HG03135 (cell line): ENCODE results near the gene COL23A1.
"Not testable (repeated sequence)": the region's sequence is repeated elsewhere in the genome, so short reads cannot be mapped to it uniquely, and the experiment has no call there.

Source experiments
- ATAC-seq: cut with Tn5 transposase; IDR thresholded peaks from one replicate; pipeline ENCODE4 v1.9.1; 2021; ENCODE audit warnings: mild to moderate bottlenecking, moderate library complexity; ENCODE audit not compliant: unreplicated experiment

Gene COL23A1

DNA sequence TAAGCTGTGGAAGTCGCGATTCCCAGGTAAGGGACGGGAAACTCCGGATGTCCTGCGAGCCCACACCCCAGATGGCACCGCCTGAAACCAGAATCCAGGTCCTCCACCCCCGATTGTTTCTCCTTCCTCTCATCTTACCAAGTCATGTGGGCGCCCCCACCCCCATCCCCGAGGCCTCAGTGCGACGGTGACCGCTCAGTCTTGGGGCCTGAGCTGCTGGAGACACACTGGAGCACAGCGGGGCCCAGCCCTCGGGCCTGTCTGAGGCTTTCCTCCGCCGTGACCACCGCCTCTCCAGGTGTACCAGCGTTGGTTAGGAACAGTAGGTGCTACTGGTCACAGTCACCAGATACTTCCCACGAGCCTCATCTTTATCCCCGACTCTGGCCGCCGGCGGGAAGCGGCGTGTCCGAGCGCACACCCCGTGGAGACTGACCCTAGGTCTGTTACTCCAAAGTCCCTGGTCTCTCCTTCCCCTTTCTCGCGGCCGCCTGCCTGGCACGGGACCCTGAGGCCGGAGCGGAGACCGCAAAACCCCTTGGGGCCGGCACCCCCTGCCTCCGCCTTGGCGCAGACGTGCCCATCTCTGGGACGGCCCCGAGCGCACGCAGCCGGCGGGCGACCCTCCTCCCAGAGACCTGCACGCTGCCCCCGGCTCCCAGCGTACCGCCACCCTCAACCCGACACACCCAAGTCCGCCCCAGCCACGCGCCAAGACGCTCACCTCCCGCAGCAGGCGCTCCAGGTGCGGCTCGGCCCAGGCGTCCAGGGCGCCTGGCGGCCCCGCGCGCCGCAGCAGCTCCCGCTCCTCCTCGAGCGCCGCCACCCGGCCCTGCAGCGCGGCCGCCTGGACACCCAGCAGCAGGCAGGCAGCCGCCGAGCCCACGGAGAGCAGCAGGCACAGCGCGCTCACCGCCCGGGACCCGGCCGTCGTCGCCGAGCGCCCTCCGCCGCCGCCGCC is 733 bp downstream of the COL23A1 start:
- no peak for ATAC-seq

DNA sequence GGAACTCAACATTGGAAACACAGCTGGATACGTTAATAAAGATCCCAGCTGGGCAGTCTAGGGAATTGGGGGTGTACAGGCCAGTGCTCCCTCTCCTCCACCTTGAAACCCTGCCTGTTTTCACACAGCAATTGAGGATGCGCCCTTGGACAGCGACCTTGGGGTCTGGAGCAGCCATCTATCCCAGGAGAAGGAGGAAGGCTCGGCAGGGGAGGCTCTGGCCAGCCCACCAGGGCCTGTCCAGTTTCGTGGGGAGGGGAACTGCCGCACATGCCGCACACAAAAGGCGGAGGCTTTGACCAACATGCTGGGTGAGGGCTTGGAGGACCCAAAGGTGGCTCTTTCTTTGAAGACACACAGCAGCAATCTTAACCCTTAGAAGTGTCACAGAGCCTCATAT is 1.4 kb downstream of the COL23A1 start:
- ATAC-seq, result no peak

DNA sequence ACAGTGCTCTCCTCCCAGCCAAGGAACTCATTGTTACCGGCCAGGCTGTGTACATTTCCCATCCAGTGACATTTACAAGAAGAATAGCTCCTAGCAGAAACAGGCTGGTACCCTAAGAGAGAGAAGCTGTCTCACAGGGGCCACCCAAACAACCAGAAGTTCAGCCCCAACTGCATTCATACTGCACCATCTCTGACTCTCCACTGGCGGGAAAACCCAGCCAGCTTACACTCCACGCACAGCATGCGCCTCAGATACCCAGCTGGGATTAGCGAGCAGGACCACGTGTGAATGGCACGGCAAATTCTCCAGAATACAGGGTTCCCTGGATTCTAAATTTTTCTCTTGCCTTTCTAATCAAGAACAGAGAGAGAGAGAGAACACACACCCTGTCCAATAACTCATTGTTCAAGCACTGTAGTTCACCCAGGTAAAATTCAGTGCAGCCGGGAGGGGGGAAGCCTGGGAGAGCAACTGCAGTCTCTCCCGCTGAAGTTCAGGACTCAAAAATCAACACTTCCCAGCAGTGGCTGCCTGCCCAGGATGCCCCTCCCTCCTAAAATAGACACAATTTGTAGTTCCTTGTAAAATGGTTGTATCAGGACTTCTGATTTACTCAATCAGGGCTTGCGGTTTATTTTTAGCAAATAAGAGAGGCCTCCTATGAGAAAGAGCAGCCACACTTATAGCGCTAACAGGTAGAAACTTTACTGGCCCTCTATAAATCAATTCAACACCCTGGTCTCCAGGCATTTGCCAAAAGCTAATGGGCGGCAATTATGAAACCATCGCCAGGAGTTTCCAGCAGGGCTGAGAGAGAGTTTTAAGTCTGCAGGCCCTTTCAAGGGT is 2.2 kb downstream of the COL23A1 start:
- ATAC-seq, result no peak

DNA sequence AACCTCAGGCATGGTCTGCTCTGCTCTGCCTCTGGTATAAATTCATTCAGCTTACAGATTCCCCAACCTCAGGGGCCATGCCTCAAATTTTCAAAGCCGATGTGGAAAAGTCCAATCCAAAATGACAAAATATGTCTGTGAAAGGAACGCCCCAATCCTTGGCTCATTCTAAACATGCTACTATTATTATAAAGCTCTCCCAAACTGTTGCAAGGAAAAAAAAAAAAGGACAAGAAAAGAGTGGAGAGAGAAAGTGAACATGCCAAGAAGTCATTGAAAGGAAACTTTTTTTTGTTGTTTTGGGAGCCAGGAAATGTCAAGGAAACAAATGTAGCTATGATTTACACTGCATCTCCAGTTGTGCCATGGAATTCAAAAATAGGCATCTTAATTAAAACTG is 3.8 kb downstream of the COL23A1 start:
- no peak for ATAC-seq

DNA sequence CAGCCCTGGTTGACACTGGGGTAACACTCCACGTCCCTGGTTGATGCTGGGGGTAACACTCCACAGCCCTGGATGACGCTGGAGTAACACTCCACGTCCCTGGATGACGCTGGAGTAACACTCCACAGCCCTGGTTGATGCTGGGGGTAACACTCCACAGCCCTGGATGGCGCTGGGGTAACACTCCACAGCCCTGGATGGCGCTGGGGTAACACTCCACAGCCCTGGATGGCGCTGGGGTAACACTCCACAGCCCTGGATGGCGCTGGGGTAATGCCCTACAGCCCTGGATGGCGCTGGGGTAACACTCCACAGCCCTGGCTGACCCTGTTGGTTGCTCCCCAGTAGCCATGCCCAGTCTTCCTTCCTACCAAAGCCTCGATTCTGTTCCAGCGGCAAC is 4.8 kb downstream of the COL23A1 start:
- not testable (repeated sequence) for ATAC-seq

DNA sequence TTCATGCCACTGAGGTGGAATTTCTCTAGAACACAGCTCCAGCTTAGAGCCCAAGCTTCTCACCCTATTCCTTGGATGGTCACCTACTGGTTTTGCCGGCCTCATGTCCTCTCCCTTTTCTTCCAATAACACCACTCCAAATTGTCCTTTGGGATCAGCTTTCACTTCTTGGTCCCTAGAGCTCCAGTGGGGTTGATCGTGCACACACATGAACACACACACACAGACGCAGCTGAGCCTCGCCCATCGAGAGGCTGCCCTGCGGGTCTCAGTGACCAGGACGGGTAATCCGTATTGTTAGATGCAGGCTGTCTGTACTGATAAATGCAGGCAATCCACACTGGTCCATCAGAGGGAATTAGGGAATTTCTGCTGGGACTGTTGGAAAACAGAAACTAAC is 6.9 kb downstream of the COL23A1 start:
- no peak for ATAC-seq

DNA sequence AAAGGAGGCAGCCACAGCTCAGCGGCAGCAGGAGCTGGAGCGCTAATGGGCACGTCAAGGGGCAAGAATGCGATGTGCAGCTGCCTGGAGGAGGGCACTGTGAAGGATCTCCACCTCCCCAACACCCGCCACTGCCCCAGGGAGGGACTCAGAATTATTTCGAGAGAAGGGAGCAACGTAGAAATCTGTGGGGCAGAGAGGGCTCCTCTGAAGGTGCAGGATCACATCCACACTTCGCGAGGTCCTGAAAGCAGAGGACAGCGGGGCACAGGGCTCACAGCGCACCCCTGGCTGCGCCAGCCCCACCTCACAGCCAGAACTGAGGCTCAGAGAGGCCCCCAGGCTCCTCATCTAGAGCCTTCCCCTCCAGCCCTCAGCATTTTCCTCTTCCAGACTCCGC is 7.9 kb downstream of the COL23A1 start:
- no peak for ATAC-seq

DNA sequence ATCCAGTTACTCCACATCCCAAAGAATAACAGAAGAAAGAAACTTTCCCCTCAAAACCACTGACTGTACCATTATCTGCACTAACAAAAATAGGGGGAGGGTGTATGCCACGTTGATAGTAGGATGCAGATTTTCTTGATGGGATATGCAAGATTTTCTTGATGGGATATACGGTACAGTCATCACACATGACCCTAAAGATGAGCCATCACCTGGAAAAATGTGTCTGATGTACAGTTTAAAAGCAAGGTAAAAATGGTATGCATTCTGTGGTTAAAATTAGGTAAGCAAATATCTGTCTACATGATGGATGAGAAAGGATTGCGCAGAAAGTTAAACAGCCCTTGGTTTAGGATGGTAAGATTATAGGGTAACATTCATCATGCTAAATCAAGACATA is 8.6 kb downstream of the COL23A1 start:
- ATAC-seq, result no peak

DNA sequence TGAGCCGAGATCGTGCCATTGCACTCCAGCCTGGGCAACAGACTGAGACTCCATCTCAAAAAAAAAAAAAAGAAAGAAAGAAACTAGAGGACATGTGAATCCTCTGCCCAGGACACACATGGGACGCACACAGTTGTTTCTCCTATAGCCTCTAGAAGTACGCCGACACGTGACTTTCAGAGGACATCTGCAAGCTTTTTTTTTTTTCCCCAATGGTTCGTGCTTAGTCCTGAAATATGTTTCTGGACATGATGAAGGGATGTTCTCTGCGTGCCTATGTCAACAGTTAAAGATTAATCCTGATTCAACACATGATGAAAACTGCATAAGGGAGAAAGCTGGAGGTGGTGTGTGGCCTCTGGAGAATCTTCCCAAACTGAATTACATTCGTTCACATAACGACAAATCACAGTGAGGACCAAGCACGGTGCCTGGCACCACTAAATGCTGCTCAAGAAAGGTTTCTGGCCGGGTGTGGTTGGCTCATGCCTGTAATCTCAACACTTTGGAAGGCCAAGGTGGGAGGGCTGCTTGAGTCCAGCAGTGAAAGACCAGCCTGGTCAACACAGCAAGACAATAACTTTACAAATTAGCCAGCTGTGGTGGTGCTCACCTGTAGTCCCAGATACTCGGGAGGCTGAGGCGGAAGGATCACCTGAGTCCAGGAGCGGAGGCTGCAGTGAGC is 9.8 kb downstream of the COL23A1 start:
- no peak for ATAC-seq

DNA sequence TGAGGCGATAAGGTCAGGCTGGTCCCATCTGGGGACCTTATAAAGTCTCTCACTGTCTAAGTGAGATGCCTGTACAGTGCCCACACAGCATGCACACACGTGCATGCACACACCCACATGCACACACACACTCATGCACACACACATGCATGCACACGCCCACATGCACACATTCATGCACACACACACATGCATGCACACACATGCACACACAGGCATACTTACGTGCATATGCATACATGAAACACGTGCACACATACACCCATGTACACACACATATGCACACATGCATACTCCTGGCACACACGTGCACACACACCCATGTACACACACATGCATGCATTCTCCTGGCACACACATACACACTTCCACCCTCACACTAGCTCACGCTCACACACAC is 12.2 kb downstream of the COL23A1 start:
- no peak for ATAC-seq

DNA sequence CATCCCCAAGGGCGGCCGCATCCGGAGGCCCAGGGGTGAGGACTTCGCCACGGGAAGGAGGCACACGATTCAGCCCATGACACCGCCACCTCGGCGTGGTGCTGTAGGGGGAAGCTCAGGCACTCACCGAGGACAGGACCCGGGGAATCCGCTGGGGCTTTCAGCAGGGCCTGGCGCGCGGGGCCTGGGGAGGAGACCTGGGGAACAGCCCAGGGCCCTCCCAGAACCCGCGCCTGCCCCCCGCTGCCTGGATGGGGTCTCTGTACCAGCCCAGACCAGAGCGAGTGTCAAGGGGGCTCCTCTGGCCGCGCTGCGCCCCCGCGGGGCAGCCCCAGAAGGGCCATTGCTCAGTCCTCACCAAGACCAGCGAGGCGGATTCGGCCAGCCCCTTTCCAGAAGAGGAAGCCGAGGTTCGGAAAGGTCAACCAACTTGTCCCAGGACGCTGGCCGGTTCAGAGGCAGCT is 12.8 kb downstream of the COL23A1 start:
- ATAC-seq, result no peak

DNA sequence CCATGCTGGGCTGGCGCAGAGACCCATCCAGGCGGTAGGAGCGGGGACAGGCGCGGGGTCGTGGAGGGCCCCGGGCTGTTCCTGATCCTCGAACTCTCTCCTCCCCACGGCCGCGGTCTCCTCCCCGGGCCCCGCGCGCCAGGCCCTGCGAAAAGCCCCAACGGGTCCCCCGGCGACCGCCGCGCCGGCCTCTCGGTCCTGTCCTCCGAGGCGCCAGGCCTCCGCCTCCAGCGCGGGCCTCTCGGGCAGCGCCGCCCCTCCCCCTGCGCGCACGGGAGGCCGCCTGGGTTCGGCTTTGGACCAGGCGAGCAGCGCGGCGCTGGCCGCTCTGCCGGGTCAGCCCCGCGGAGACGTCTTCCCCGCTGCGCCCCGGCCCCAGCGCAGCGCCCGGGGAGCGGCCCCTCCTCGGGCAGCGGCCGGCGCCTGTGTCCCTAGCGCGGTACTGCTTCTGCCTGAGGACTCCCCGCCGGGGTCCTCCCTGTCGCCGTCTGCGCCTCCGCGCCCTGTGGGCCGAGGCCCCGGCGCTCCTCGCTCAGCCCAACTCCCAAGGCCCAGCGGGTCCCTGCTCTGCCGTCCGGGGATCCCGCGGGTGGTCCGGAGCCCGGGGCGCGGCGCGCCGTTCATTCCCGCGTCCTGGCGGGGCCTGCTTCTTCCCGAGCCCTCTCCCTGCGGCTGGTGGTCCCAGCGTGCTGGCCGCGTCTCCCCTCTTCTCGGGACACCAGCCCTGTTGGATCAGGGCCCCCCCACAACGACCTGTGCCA is 13.4 kb downstream of the COL23A1 start:
- ATAC-seq, result no peak

DNA sequence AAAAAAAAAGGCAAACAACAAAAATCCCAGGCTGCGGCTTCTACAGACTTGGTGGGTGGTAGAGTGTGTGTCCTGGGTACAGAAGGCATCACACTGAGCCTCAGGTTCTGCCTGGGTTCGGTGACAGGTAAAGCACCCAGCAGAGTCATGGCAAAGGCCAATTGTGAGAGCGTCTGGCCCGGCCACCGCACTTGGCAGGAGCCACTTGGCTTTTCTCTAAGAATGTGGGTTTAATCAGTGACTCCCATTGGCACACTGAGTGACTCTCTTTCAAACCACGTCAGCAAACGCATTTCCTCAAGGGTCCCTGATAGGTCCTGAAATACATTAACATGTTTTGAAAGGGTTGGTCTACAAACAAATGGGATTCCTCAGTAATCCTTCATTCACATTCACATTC is 17.0 kb downstream of the COL23A1 start:
- no peak for ATAC-seq

DNA sequence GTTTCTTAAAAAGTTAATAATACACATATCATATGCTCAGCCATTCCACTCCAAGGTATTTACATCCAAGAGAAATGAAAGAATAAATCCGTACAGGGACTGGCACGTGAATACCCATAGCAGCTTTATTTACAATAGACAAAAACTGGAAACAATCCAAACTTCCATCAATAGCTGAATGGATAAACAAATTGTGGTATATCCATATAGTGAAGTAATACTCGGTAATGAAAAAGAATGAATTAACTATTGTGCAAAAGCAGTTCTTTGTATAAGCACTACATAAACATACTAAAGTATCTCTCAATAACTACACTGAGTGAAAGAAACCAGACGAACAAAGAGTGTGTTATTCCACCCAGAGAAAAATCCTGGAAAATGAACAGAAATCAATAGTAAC is 17.6 kb downstream of the COL23A1 start:
- no peak for ATAC-seq

DNA sequence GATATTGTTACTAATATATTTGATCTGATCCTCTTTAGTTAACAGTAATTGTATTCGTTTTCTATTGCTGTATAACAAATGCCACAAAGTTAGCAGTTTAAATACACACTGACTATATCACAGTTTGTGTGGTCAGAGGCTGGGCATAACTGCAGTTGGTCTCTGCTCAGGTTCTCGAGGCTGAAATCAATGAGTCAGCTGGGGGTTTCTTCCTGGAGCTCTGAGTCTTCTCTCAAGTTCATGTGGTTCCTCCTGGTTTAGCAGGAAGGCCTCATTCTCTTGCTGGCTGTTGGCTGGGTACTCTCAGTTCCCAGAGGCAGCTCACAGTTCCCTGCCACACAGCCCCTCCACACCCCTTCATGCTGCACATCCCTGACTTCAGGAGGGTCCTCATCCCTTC is 20.7 kb downstream of the COL23A1 start:
- ATAC-seq, result no peak

DNA sequence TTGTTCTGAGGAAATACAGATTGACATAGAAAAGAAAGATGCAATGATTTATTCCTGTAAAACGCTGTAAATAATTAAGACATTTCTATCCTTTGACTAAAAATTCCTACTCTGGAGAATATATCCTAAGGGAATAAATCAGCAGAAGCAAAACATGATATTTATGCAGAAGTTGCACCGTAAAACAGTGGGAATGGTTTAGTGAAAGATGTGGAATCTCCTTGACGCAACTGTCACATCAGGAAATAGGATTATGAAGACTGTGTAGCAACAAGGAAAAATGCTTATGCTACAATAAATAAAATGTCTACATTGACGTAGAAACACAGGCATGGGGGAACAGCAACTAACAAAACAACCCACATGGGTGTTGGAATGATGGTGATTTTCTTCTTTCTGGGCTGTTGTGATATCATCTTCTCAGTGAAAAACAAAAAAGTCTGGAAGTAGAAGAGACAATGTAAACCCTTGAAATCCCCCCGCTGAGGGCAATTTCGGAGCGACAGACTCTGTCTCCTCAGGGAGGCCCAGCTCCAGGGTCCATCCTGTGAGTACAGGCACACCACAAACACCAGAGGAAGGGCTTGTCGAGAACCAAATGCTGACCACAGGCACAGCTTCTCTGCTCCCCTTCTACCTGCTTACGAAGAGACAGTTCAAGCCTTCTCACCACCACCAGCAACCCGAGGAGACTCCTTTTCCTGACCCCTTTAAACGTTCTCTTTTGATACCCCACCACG is 25.2 kb downstream of the COL23A1 start:
- ATAC-seq, result no peak

DNA sequence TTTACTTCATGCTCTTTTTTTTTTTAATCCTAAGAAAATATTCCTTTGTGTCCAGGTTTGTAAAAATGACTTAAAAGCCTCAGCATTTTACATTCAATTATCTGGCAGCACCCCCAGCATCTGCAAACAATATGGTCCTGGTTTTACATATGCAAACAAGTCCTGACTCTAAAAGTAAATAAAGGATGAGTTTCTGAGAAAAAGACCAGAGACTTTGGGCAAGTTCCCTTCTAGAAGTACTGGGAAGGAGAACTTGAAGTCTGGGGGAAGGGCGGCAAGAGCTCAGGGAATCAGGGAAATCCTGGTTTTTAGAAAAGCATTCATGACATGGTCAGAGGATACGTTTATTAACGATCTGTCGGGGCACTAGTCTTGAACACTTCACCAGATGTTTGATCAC is 25.8 kb downstream of the COL23A1 start:
- no peak for ATAC-seq

DNA sequence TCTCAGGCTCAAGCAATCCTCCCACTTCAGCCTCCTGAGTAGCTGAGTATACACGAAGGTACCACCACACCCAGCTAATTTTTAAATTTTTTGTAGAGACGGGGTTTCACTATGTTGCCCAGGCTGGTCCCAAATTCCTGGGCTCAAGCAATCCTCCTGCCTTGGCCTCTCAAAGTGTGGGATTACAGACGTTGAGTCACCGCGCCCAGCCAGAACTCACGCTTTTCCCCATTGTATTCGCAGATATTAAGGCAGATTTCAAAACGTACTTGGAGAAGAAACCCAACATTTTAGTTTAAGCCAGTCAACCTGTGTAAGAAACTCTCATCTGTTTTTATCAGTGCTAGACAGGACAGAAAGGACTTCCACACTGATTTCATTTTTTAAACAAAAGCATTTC is 26.6 kb downstream of the COL23A1 start:
- ATAC-seq, result no peak

DNA sequence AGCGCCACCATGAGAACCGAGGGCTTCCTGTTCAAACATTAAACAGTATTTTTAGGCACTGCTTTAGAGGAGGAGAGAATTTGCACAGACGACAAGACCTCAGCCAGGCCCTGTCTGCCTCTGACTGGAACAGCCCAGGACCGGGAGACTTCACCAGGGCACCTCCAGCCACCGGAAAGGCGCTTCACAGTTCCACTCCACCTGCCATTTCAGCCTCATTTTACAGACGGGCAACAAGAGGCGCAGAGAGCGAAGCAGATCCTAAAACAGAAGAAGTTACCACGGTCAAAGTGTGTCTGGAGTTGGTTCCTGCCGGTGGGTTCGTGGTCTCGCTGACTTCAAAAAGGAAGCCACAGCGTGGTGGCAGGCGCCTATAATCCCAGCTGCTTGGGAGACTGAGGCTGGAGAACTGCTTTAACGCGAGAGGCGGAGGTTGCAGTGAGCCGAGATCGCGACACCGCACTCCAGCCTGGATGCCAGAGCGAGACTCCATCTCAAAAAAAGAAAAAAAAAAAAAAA is 28.4 kb downstream of the COL23A1 start:
- ATAC-seq, result no peak

DNA sequence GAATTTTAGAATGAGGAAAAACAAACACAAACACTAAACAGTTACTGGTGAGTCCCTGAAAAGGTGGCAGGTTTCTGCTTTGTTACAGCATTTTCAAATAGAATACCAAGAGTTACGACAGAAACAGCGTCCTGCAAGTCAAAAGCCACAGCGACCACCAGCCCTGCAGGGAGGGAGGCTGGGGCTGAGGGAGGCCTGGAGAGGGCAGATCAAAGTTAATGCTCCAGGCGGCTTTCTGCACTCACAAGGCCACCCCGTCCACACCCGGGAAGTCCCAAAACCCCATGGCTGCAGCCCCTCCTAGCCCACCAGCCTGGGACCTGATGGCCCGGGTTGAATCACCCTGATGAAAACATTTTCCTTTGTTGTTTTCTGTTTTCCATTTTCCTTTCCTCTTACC is 29.3 kb downstream of the COL23A1 start:
- no peak for ATAC-seq
